Endothelial cell (in vitro differentiated cells): ENCODE measurements around the gene BSPRY. TPM values are rescaled to one million over a fixed set of nuclear protein-coding genes. Genes with fewer than 3 reads are reported as not detected.

Experiments
- DNase-seq: peaks from one replicate; pipeline ENCODE4 v3.0.0; 2021; ENCODE audit warnings: low spot score
- H3K27ac Mint-ChIP-seq: one replicate; pipeline ENCODE4 v1.8.0; 2021; ENCODE audit warnings: mixed read lengths, inconsistent platforms; ENCODE audit not compliant: unreplicated experiment
- H3K27me3 Mint-ChIP-seq: one replicate; pipeline ENCODE4 v1.8.0; 2021; ENCODE audit warnings: mild to moderate bottlenecking, moderate library complexity, mixed read lengths, inconsistent platforms; ENCODE audit not compliant: unreplicated experiment
- H3K36me3 Mint-ChIP-seq: one replicate; pipeline ENCODE4 v1.8.0; 2021; ENCODE audit warnings: mild to moderate bottlenecking, low read depth, mixed read lengths, inconsistent platforms; ENCODE audit not compliant: unreplicated experiment
- H3K4me1 Mint-ChIP-seq: one replicate; pipeline ENCODE4 v1.8.0; 2021; ENCODE audit warnings: mild to moderate bottlenecking, mixed read lengths, inconsistent platforms; ENCODE audit not compliant: unreplicated experiment
- H3K4me3 Mint-ChIP-seq: one replicate; pipeline ENCODE4 v1.8.0; 2021; ENCODE audit warnings: mild to moderate bottlenecking, mixed read lengths, inconsistent platforms; ENCODE audit not compliant: unreplicated experiment
- H3K9me3 Mint-ChIP-seq: one replicate; pipeline ENCODE4 v1.8.0; 2021; ENCODE audit warnings: mixed read lengths, inconsistent platforms; ENCODE audit not compliant: unreplicated experiment
- total RNA-seq: library from RNA; stranded (reverse); fragmentation: NEBNext Ultra II Directional; extraction: Animal tissue kit (Norgen Biotek cat#: 25700); gene quantifications from one replicate; pipeline ENCODE4 v1.2.1, GENCODE V29; 2021; ENCODE audit not compliant: unreplicated experiment
- TF ChIP-seq, protein P1 (sequence below): fragments of 200-600 bp; sonication (generic); IDR thresholded peaks from one replicate; pipeline ENCODE4 v1.5.0; 2021; ENCODE audit warnings: antibody characterized with exemption; ENCODE audit not compliant: unreplicated experiment

BSPRY gene
- total RNA-seq, 1 donor from 2014 or later: 0.15 TPM

DNA sequence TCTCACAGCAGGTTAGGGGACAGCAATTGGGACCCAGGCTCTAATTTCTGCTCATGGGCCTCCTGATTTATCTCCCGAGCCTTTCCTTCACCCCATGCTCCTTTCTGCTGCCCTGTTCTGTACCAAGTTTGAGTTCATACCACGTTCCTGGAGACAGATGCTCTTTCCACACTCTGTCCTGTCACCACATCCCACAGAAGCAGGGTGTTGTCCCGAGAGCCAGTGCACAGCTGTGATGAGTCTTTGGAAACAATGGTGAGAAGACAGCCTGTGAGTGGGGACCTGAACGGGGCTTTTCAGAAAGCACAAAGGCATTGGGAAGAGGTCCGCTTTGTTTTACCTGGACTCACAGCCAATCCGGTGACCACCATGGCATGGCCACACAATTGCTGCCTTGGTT, 26.7 kb upstream of the BSPRY start:
- no peak overlapping the region for H3K4me3 Mint-ChIP-seq
- TF ChIP-seq, protein P1, sequence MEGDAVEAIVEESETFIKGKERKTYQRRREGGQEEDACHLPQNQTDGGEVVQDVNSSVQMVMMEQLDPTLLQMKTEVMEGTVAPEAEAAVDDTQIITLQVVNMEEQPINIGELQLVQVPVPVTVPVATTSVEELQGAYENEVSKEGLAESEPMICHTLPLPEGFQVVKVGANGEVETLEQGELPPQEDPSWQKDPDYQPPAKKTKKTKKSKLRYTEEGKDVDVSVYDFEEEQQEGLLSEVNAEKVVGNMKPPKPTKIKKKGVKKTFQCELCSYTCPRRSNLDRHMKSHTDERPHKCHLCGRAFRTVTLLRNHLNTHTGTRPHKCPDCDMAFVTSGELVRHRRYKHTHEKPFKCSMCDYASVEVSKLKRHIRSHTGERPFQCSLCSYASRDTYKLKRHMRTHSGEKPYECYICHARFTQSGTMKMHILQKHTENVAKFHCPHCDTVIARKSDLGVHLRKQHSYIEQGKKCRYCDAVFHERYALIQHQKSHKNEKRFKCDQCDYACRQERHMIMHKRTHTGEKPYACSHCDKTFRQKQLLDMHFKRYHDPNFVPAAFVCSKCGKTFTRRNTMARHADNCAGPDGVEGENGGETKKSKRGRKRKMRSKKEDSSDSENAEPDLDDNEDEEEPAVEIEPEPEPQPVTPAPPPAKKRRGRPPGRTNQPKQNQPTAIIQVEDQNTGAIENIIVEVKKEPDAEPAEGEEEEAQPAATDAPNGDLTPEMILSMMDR: no peak
- DNase-seq: no peak
- peaks cover 7% of the 10 kb centered on the region for H3K4me1 Mint-ChIP-seq
- H3K9me3 Mint-ChIP-seq: no peaks in the 10 kb centered on the region
- H3K27me3 Mint-ChIP-seq: no peaks in the 10 kb centered on the region
- no peak overlapping the region for H3K27ac Mint-ChIP-seq
- H3K36me3 Mint-ChIP-seq: no peaks in the 10 kb centered on the region

DNA sequence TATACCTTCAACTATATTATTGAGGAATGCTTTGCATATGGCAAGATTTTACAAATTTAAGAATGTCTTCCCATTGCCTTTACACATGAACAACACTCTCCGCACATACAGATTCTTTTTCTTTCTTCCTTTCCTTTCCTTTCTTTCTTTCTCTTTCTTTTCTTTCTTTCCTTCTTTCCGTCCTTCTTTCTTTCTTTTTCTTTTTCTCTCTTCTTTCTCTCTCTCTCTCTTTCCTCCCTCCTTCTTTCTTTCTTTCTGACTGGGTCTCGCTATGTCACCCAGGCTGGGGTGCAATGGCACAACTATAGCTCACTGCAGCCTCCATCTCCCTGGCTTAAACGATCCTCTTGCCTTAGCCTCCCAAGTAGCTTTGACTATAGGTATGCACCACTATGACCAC, 23.1 kb upstream of the BSPRY start:
- H3K36me3 Mint-ChIP-seq: no peaks in the 10 kb centered on the region
- H3K9me3 Mint-ChIP-seq: no peaks in the 10 kb centered on the region
- H3K4me3 Mint-ChIP-seq: no peak overlapping the region
- no peak overlapping the region for H3K27ac Mint-ChIP-seq
- peaks cover 15% of the 10 kb centered on the region for H3K4me1 Mint-ChIP-seq
- TF ChIP-seq, protein P1: no peak
- no peak for DNase-seq
- H3K27me3 Mint-ChIP-seq: no peaks in the 10 kb centered on the region

GRCh38 chr9:113328045-113328782, 21.1 kb upstream of the BSPRY start:
- Mint-ChIP-seq H3K9me3 (no peaks in the 10 kb centered on the region), H3K4me1 (peaks cover 15% of the 10 kb centered on the region), H3K27ac (no peak overlapping the region), H3K36me3 (no peaks in the 10 kb centered on the region), H3K27me3 (no peaks in the 10 kb centered on the region), H3K4me3 (no peak overlapping the region)
- DNase-seq: no peak
- TF ChIP-seq, protein P1: no peak

GRCh38 chr9:113331780-113332179, 17.6 kb upstream of the BSPRY start:
- no peaks in the 10 kb centered on the region for H3K9me3 Mint-ChIP-seq
- TF ChIP-seq, protein P1: no peak
- no peaks in the 10 kb centered on the region for H3K36me3 Mint-ChIP-seq
- peaks cover 8% of the 10 kb centered on the region for H3K4me1 Mint-ChIP-seq
- H3K27ac Mint-ChIP-seq: no peak overlapping the region
- no peak overlapping the region for H3K4me3 Mint-ChIP-seq
- no peaks in the 10 kb centered on the region for H3K27me3 Mint-ChIP-seq
- DNase-seq: no peak

- Mint-ChIP-seq H3K4me1 (no peaks in the 10 kb centered on the region), H3K4me3 (no peak overlapping the region), H3K9me3 (no peaks in the 10 kb centered on the region), H3K36me3 (no peaks in the 10 kb centered on the region), H3K27me3 (peaks cover 5% of the 10 kb centered on the region), H3K27ac (no peak overlapping the region)
- no peak for DNase-seq
- TF ChIP-seq, protein P1: no peak
Measured at GRCh38 chr9:113337714-113338113, 11.6 kb upstream of the BSPRY start.
